ENCODE data around the gene SPECC1L.
"Not testable (repeated sequence)": the region's sequence is repeated elsewhere in the genome, so short reads cannot be mapped to it uniquely, and the experiment has no call there.

The SPECC1L gene, protein sequence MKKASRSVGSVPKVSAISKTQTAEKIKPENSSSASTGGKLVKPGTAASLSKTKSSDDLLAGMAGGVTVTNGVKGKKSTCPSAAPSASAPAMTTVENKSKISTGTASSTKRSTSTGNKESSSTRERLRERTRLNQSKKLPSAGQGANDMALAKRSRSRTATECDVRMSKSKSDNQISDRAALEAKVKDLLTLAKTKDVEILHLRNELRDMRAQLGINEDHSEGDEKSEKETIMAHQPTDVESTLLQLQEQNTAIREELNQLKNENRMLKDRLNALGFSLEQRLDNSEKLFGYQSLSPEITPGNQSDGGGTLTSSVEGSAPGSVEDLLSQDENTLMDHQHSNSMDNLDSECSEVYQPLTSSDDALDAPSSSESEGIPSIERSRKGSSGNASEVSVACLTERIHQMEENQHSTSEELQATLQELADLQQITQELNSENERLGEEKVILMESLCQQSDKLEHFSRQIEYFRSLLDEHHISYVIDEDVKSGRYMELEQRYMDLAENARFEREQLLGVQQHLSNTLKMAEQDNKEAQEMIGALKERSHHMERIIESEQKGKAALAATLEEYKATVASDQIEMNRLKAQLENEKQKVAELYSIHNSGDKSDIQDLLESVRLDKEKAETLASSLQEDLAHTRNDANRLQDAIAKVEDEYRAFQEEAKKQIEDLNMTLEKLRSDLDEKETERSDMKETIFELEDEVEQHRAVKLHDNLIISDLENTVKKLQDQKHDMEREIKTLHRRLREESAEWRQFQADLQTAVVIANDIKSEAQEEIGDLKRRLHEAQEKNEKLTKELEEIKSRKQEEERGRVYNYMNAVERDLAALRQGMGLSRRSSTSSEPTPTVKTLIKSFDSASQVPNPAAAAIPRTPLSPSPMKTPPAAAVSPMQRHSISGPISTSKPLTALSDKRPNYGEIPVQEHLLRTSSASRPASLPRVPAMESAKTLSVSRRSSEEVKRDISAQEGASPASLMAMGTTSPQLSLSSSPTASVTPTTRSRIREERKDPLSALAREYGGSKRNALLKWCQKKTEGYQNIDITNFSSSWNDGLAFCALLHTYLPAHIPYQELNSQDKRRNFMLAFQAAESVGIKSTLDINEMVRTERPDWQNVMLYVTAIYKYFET

GRCh38 chr22:24270556-24271385, at the start of gene SPECC1L:
SPECC1L (plus strand) TSS chr22:24270831; CDS start chr22:24302232, 31,401 bp downstream.
- peak; percentile 98 for DNase-seq (ENCODE audit: low read depth, low spot score)

GRCh38 chr22:24224468-24224867, 46.2 kb upstream of the SPECC1L start:
- DNase-seq (ENCODE audit: low read depth, low spot score), result no peak

GRCh38 chr22:24225044-24225601, 45.5 kb upstream of the SPECC1L start:
- no peak for DNase-seq (ENCODE audit: low read depth, low spot score)

DNA sequence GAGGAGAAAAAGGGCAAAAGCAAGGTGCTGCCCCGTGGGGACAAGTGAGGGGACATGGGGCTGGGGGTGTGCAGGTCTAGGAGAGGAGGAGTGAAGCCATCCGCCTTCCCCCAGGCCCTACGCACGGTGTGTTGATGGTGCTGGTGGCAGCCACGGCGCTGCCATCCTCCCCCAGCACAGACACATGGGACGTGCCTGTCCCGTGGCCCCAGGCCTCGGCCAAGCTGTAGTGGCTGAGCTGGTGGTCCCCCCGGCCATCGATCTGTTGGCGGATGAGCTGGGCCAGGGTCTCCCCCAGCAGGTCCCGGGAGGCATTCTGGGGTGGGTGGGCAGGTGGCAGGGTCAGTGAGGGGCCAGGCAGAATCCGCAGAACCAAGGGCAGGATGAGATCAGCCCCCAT, 44.7 kb upstream of the SPECC1L start:
- DNase-seq (ENCODE audit: low read depth, low spot score), result no peak

GRCh38 chr22:24230911-24231656, 39.5 kb upstream of the SPECC1L start:
- DNase-seq (ENCODE audit: low read depth, low spot score), result no peak

GRCh38 chr22:24231706-24232105, 38.9 kb upstream of the SPECC1L start:
- no peak for DNase-seq (ENCODE audit: low read depth, low spot score)

GRCh38 chr22:24232124-24232523, 38.5 kb upstream of the SPECC1L start:
- no peak for DNase-seq (ENCODE audit: low read depth, low spot score)

- no peak for DNase-seq (ENCODE audit: low read depth, low spot score)
These were observed 37.9 kb upstream of the SPECC1L start for GRCh38 chr22:24232725-24233124.

DNA sequence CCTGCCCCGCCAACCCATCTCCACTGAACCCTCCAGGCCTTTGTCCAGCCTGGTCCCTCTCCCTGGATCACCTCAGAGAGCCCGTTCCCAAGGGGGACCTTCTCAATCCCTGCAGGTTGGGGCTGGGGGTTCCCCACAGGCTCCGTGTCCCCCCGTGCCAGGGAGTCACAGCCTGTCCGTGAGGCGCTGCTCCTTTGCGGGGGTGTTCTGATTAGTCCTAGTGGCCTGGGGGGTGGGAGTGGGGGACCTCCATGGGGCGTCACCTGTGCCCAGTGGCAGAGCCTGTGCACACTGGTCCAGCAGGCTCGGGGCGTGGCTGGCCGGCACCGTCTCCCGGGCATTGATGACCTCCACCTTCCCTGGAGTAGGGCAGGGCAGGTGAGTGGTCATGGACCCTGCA, 37.4 kb upstream of the SPECC1L start:
- DNase-seq (ENCODE audit: low read depth, low spot score), result no peak

DNA sequence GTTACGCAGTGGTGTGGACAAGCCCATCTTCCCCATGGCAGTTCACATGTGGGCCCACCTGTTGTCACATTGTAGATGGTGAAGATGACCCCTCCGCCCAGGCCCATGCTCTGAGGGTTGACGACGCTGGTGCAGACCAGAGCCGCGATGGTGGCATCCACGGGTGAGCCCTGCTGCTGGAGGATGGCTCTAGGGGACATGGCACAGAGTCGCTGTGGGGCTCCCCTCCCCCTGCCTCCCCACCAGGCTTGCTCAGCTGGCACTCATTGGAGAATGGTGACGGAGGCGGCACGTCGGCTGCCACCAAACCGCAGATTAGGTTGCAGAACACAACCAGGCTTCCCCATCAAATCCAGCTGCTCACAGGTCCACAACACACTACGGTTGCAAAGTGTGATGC, 36.8 kb upstream of the SPECC1L start:
- no peak for DNase-seq (ENCODE audit: low read depth, low spot score)

- no peak for DNase-seq (ENCODE audit: low read depth, low spot score)
These were observed 35.3 kb upstream of the SPECC1L start for GRCh38 chr22:24235315-24235714.

DNA sequence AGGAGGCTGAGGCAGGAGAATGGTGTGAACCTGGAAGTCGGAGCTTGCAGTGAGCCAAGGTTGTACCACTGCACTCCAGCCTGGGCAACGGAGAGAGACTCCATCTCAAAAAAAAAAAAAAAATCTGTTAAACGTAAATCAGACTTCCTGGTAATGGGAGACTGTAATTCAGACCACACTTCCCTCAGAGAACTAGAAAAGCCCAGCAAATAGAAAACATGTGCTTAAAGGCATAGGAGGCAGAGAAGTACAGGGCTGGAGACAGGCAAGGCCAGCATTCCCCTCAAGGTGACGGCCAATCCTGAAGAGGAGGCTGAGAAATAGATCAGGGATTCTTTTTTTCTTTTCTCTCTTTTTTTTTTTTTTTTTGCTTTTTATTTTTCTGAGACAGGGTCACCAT, 34.0 kb upstream of the SPECC1L start:
- DNase-seq (ENCODE audit: low read depth, low spot score), result no peak

- not testable (repeated sequence) for DNase-seq (ENCODE audit: low read depth, low spot score)
These were observed 32.4 kb upstream of the SPECC1L start for GRCh38 chr22:24238101-24238694.

DNA sequence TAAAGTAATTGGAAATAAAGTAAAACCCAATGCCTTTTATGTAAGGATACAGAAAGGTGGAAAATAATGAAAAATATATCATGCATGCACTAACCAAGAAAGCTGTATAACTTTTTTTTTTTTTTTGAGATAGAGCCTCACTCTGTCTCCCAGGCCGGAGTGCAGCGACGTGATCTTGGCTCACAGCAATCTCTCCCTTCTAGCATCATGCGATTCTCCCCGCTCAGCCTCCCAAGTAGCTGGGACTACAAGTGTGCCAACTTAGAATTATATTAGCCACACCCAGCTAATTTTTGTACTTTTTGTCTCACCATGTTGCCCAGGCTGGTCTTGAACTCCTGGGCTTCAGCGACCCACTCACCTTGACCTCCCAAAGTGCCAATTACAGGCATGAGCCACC, 30.2 kb upstream of the SPECC1L start:
- no peak for DNase-seq (ENCODE audit: low read depth, low spot score)

DNA sequence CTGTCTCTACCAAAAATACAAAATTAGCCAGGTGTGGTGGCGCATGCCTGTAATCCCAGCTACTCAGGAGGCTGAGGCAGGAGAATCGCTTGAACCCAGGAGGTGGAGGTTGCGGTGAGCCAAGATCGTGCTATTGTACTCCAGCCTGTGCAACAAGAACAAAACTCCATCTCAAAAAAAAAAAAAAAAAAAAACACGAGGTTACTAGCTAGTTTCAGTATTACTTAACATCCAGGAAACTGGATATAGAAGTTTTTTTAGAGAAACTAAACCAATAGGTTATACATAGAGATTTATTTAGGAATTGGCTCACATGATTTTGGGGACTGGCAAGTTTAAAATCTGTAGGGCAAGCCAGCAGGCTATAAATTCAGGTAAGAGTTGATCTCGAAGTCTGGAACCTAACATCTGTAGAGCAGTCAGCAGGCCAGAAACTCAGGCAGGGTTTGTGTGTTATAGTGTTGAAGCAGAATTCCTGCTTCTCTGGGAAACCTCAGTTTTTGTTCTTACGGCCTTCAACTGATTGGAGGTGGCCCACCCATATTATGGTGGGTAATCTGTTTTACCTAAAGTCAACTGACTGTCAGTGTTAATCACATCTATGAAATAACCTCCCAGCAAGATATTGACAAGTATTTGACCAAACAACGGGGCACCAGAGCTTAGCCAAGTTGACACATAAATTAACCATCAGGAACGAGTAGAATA, 29.5 kb upstream of the SPECC1L start:
- not testable (repeated sequence) for DNase-seq (ENCODE audit: low read depth, low spot score)

GRCh38 chr22:24243417-24243816, 27.2 kb upstream of the SPECC1L start:
- not testable (repeated sequence) for DNase-seq (ENCODE audit: low read depth, low spot score)

DNA sequence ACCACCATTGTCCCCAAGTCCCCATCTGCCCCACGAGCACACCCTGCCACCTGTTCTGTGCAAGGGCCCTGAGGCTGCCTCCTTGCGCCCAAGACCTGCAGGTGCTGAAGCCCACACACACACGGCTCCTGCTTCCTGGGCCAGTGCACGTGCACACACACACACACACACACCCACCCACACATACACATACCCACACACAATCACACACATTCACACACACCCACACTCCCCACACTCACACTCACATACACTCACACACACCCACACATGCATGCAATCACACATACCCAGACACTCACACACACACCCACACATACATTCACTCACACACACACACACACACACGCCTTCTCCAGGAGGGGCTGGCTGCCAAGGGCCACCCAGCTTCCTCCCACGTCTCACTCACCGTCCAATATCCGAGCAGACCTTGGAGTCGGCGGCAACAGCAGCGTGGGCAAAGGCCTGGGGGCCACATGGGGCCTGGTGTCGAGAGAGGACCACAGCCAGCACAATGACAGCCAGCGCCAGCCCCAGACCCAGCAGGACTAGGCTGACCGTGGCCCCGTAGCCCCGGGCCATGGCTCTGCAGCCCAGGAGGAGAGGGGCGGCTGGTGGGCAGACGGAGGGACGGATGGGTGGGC, 26.4 kb upstream of the SPECC1L start:
- DNase-seq (ENCODE audit: low read depth, low spot score), result no peak

DNA sequence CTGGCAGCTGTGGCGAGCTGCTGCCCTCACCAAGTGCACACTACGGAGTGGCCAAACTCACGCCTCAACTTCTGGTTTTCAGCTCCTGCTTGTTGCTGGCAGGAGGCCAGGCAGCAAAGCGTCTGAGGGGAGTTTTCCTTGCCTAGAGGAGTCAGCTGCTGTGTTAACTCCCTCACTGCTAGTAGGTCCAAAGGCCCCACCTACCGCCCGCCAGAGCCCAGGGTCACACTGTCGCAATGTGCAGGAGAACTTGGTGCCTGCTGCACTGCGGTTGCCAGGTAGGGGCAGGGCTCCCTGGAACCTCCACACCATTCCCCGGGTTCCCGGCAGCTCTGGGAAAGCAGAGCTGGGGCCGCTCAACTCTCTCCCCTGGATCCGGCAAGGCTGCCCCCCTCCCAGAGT, 25.6 kb upstream of the SPECC1L start, which contains the start of gene GGT5:
Gene GGT5, minus strand, starts transcription at position 53 of the 402 bp plus-strand sequence. CDS start 357 bp downstream, outside the sequence.
- DNase-seq (ENCODE audit: low read depth, low spot score), result not testable (repeated sequence)
